ENCODE data around the gene SEMA4C.
A peak's percentile ranks its signal among the peaks of the same experiment; 100 is the strongest.

The SEMA4C gene

GRCh38 chr2:96832408-96832753 lies 37.5 kb downstream of the SEMA4C start:
- Histone ChIP-seq H3K27ac (peak overlapping the region in 1 of 2 donors; percentile 29), H3K4me3 (no peak overlapping the region)
- no peak for DNase-seq (ENCODE audit: low spot score)
- TF ChIP-seq CTCF (IDR thresholded peaks at IDR 0.05), result no peak

- no peak for TF ChIP-seq CTCF (IDR thresholded peaks at IDR 0.05)
- no peak for DNase-seq (ENCODE audit: low spot score)
- no peak overlapping the region for H3K4me3 ChIP-seq
- H3K27ac ChIP-seq, result no peak overlapping the region
Measured at GRCh38 chr2:96831679-96832078, 38.2 kb downstream of the SEMA4C start.

- no peak overlapping the region for H3K4me3 ChIP-seq
- no peak for DNase-seq (ENCODE audit: low spot score)
- no peak for TF ChIP-seq CTCF (IDR thresholded peaks at IDR 0.05)
Measured at GRCh38 chr2:96830044-96830562, 39.8 kb downstream of the SEMA4C start.

GRCh38 chr2:96828874-96829273 lies 41.0 kb downstream of the SEMA4C start:
- H3K27ac ChIP-seq, result no peak overlapping the region
- TF ChIP-seq CTCF (IDR thresholded peaks at IDR 0.05), result no peak
- no peak overlapping the region for H3K4me3 ChIP-seq
- DNase-seq (ENCODE audit: low spot score), result no peak

More at GRCh38 chr2:96830044-96830562, 39.8 kb downstream of the SEMA4C start:
- H3K27ac ChIP-seq, result no peak overlapping the region

- DNase-seq (ENCODE audit: low spot score), result no peak
- Histone ChIP-seq H3K27ac (no peak overlapping the region), H3K4me3 (no peak overlapping the region)
- no peak for TF ChIP-seq CTCF (IDR thresholded peaks at IDR 0.05)
Measured at GRCh38 chr2:96828436-96828835, 41.4 kb downstream of the SEMA4C start.

GRCh38 chr2:96826546-96827278 lies 43.2 kb downstream of the SEMA4C start:
- DNase-seq (ENCODE audit: low spot score), result no peak
- Histone ChIP-seq H3K4me3 (no peak overlapping the region), H3K27ac (no peak overlapping the region)
- TF ChIP-seq CTCF (IDR thresholded peaks at IDR 0.05), result no peak

GRCh38 chr2:96825057-96825456 lies 44.8 kb downstream of the SEMA4C start:
- H3K27ac ChIP-seq, result no peak overlapping the region
- no peak for TF ChIP-seq CTCF (IDR thresholded peaks at IDR 0.05)

More at GRCh38 chr2:96825057-96825456, 44.8 kb downstream of the SEMA4C start:
- H3K4me3 ChIP-seq, result no peak overlapping the region
- no peak for DNase-seq (ENCODE audit: low spot score)

Data from coronary artery (tissue), 2 donors.